22Rv1 (cell line): ENCODE results near the gene SMCO3.

ENCODE experiments used
- H3K27ac ChIP-seq: fragments of 450-650 bp; 2 replicates; pipeline ENCODE4 v1.5.1; 2017
- CTCF ChIP-seq: fragments of 450-650 bp; IDR thresholded peaks from 2 replicates; pipeline ENCODE4 v1.5.1; 2017; ENCODE audit warnings: mild to moderate bottlenecking
- ZFX ChIP-seq: fragments of 450-650 bp; IDR thresholded peaks from 2 replicates; pipeline ENCODE4 v1.6.1; 2017; ENCODE audit warnings: antibody characterized with exemption, borderline replicate concordance

SMCO3 gene

GRCh38 chr12:14828892-14829291 is 14.9 kb upstream of the SMCO3 start:
- no peak overlapping the region for H3K27ac ChIP-seq
- TF ChIP-seq CTCF (no peak), ZFX (no peak)

GRCh38 chr12:14827043-14827442 is 13.1 kb upstream of the SMCO3 start:
- H3K27ac ChIP-seq, result no peak overlapping the region
- TF ChIP-seq ZFX, result no peak
- no peak for TF ChIP-seq CTCF

- TF ChIP-seq CTCF (no peak), ZFX (no peak)
- H3K27ac ChIP-seq, result no peak overlapping the region
Observed at GRCh38 chr12:14826491-14826890, 12.5 kb upstream of the SMCO3 start.

- TF ChIP-seq ZFX (no peak), CTCF (no peak)
- no peak overlapping the region for H3K27ac ChIP-seq
Observed at GRCh38 chr12:14825256-14825655, 11.3 kb upstream of the SMCO3 start.

- TF ChIP-seq ZFX, result no peak
- no peak overlapping the region for H3K27ac ChIP-seq
Observed at GRCh38 chr12:14824012-14824634, 10.1 kb upstream of the SMCO3 start.

- TF ChIP-seq CTCF, result peak; percentile 36
- no peak for TF ChIP-seq ZFX
- no peak overlapping the region for H3K27ac ChIP-seq
Observed at GRCh38 chr12:14811486-14811885, 2.5 kb downstream of the SMCO3 start.

GRCh38 chr12:14810953-14811483 is 3.0 kb downstream of the SMCO3 start:
- no peak overlapping the region for H3K27ac ChIP-seq
- TF ChIP-seq CTCF (peak; percentile 82), ZFX (no peak)
